Measurements from ENCODE around the gene WDFY4.

The WDFY4 gene

DNA sequence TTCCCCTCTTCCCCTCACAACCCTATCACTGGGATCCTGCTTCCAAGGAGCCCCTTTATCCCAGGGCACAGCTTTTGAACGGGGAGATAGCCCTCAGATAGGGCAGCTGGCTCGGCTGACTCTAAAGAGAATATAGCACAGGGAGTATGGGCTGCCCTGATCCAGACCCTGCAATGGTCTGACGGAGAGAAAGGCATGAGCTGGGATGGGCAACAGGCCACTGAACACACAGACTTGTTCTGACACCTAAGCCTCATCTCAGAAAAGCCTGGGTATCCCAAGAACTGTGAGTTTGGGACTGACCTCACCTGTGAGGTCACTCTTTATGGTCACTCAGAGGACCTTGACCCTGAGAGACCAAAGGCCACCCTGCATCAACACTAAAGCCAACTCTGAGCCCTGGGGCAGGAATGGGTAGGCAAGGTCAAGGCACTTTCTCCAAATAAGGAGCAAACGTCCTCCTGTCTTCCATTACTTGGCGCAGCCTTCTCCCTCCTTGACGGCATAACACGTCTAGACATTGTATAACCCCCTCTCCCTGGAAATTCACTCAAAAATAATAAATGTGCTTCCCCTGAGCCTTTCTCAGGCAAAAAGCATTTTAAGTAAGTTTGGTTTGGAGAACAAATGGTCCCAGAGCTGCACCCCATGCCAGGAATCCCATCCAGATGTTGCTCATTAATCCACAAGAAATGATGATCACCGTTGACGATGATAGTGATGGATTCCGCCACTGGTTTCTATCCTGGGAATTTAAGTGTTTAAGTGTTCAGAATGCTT is 263.2 kb downstream of the WDFY4 start:
- TF ChIP-seq EGR1 (IDR thresholded peaks at IDR 0.05), result no peak
- no peak for TF ChIP-seq RAD21 (IDR thresholded peaks at IDR 0.05; ENCODE audit: low read depth)
- no peak for TF ChIP-seq FOXM1 (IDR thresholded peaks at IDR 0.05; ENCODE audit: borderline replicate concordance, low read depth)
- no peak for TF ChIP-seq CEBPB (IDR thresholded peaks at IDR 0.05)
- no peak for TF ChIP-seq YY1 (IDR thresholded peaks at IDR 0.05; ENCODE audit: low read depth)

DNA sequence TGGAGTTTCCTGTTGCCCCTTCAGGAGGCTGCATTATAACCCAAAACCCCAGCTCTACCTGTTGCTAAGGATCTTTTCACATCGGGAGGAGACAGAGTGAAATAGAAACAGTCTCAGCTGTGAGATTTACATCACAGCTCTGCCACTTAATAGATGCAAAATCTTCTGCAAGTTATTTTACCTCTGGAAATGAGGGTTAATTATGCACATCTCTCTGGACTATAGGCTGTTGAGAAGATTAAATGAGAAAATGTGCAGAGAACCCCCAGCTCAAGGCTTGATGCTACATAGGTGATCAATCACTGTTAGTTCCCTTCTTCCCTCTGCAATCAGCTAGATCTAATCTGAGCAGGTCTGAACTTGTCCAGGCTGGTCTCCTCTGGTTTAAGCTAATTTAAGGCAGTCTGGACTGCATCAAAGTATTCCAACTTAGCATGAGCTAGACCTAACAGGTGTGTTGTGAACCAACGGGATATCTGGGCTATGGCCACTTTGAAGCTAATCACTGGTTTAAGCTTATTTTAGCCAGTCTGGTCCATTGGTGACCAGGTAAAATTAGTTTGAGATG is 263.9 kb downstream of the WDFY4 start:
- TF ChIP-seq TEAD4 (IDR thresholded peaks at IDR 0.05) (no peak), EGR1 (IDR thresholded peaks at IDR 0.05) (no peak), TAF1 (IDR thresholded peaks at IDR 0.05; ENCODE audit: low read depth) (no peak), CREB1 (IDR thresholded peaks at IDR 0.05; ENCODE audit: low read depth) (no peak), NFIC (IDR thresholded peaks at IDR 0.05) (no peak), MAX (IDR thresholded peaks at IDR 0.05) (no peak), USF1 (IDR thresholded peaks at IDR 0.05) (no peak), TCF12 (IDR thresholded peaks at IDR 0.05; ENCODE audit: low read depth) (no peak), YY1 (IDR thresholded peaks at IDR 0.05; ENCODE audit: low read depth) (no peak), FOXM1 (IDR thresholded peaks at IDR 0.05; ENCODE audit: borderline replicate concordance, low read depth) (no peak), ZBTB7A (IDR thresholded peaks at IDR 0.05; ENCODE audit: low read depth) (no peak), EP300 (IDR thresholded peaks at IDR 0.05; ENCODE audit: borderline replicate concordance) (no peak)
- TF ChIP-seq, protein P1, sequence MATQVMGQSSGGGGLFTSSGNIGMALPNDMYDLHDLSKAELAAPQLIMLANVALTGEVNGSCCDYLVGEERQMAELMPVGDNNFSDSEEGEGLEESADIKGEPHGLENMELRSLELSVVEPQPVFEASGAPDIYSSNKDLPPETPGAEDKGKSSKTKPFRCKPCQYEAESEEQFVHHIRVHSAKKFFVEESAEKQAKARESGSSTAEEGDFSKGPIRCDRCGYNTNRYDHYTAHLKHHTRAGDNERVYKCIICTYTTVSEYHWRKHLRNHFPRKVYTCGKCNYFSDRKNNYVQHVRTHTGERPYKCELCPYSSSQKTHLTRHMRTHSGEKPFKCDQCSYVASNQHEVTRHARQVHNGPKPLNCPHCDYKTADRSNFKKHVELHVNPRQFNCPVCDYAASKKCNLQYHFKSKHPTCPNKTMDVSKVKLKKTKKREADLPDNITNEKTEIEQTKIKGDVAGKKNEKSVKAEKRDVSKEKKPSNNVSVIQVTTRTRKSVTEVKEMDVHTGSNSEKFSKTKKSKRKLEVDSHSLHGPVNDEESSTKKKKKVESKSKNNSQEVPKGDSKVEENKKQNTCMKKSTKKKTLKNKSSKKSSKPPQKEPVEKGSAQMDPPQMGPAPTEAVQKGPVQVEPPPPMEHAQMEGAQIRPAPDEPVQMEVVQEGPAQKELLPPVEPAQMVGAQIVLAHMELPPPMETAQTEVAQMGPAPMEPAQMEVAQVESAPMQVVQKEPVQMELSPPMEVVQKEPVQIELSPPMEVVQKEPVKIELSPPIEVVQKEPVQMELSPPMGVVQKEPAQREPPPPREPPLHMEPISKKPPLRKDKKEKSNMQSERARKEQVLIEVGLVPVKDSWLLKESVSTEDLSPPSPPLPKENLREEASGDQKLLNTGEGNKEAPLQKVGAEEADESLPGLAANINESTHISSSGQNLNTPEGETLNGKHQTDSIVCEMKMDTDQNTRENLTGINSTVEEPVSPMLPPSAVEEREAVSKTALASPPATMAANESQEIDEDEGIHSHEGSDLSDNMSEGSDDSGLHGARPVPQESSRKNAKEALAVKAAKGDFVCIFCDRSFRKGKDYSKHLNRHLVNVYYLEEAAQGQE (IDR thresholded peaks at IDR 0.05; ENCODE audit: low read depth), result no peak

- TF ChIP-seq ZBTB7A (IDR thresholded peaks at IDR 0.05; ENCODE audit: low read depth) (no peak), FOXM1 (IDR thresholded peaks at IDR 0.05; ENCODE audit: borderline replicate concordance, low read depth) (no peak), RAD21 (IDR thresholded peaks at IDR 0.05; ENCODE audit: low read depth) (no peak), YY1 (IDR thresholded peaks at IDR 0.05; ENCODE audit: low read depth) (no peak), EP300 (IDR thresholded peaks at IDR 0.05; ENCODE audit: borderline replicate concordance) (no peak), EGR1 (IDR thresholded peaks at IDR 0.05) (no peak), TAF1 (IDR thresholded peaks at IDR 0.05; ENCODE audit: low read depth) (no peak), TEAD4 (IDR thresholded peaks at IDR 0.05) (no peak), USF1 (IDR thresholded peaks at IDR 0.05) (no peak), CREB1 (IDR thresholded peaks at IDR 0.05; ENCODE audit: low read depth) (no peak), CEBPB (IDR thresholded peaks at IDR 0.05) (no peak)
Observed at GRCh38 chr10:48951707-48952106, 267.0 kb downstream of the WDFY4 start.

DNA sequence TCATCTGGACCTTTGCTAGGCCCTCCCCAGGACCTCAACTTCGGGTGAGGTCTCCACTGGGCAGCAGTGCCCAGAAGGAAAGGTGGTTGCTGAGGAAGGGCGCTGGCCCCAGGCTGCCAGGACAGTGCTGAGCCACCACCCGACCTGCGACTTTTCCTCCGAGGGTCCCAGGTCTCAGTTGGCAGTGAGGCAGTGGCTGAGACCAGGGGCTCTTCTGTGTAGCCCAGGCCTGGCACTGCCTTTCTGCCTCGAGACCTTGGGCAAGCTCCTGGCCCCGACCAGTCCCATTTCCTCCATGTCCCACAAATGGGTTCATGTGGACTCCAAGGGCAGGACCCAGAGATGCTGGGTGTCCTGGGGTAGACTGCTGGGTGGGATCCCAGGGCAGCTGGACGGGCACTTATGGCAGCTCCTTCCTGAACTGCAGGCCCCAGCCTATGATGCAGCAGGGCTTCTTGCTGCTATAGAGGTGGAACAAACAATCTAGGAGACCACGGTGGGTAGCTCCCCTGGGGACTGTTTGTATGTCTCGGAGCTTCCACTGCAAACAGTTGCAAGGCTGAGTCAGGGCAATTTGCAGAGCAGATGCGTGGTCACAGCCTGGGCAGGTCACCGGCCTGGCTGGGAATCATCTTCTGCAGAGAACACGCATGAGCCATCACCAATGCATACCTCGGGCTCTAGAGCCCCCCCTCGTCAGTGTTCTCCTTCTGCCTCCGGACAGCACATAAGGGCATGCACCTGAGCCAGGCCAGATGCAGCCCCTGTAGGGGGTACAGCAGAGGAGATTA is 272.9 kb downstream of the WDFY4 start:
- no peak for TF ChIP-seq TEAD4 (IDR thresholded peaks at IDR 0.05)
- TF ChIP-seq, protein P1 (IDR thresholded peaks at IDR 0.05; ENCODE audit: low read depth), result no peak
- no peak for TF ChIP-seq NFIC (IDR thresholded peaks at IDR 0.05)
- TF ChIP-seq EP300 (IDR thresholded peaks at IDR 0.05; ENCODE audit: borderline replicate concordance), result no peak
- no peak for TF ChIP-seq RAD21 (IDR thresholded peaks at IDR 0.05; ENCODE audit: low read depth)
- TF ChIP-seq YY1 (IDR thresholded peaks at IDR 0.05; ENCODE audit: low read depth), result no peak
- no peak for TF ChIP-seq MAX (IDR thresholded peaks at IDR 0.05)
- TF ChIP-seq USF1 (IDR thresholded peaks at IDR 0.05), result no peak

Measured in Ishikawa (cell line).